ENCODE measurements around the gene HPS4.

DNA sequence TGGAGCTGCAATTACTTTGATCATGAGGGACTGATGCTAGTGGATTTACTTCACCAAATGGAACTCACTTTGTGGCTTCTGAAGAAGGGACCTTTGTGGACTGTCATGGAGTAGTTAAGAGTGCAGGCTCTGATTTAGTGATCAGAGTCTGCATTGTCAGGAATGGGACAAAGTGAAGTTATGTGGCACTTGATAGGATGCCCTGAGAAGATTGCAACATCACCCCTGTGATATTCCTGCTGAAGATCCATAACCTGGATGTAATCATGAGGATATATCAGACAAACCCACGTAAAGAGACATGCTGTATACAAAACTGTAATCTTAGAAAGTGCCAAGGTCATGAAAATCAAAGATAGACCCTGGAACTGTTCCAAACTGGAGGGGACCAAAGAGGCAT, 30.3 kb upstream of the HPS4 start:
- TF ChIP-seq SIN3A (IDR thresholded peaks at IDR 0.05; ENCODE audit: borderline replicate concordance, insufficient read depth, low read depth, low read length) (no peak), POLR2AphosphoS5 (IDR thresholded peaks at IDR 0.05; ENCODE audit: low read depth, low read length) (no peak)
- TF ChIP-seq, protein P1, sequence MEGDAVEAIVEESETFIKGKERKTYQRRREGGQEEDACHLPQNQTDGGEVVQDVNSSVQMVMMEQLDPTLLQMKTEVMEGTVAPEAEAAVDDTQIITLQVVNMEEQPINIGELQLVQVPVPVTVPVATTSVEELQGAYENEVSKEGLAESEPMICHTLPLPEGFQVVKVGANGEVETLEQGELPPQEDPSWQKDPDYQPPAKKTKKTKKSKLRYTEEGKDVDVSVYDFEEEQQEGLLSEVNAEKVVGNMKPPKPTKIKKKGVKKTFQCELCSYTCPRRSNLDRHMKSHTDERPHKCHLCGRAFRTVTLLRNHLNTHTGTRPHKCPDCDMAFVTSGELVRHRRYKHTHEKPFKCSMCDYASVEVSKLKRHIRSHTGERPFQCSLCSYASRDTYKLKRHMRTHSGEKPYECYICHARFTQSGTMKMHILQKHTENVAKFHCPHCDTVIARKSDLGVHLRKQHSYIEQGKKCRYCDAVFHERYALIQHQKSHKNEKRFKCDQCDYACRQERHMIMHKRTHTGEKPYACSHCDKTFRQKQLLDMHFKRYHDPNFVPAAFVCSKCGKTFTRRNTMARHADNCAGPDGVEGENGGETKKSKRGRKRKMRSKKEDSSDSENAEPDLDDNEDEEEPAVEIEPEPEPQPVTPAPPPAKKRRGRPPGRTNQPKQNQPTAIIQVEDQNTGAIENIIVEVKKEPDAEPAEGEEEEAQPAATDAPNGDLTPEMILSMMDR (IDR thresholded peaks at IDR 0.05) = no peak

Data from Panc1 (cell line).